ENCODE results near the gene FAM168B. TPM values are rescaled to one million over a fixed set of nuclear protein-coding genes. Genes with fewer than 3 reads are reported as not detected.

FAM168B gene
- total RNA-seq, 1 experiment from 2014 or later = 111 TPM

DNA sequence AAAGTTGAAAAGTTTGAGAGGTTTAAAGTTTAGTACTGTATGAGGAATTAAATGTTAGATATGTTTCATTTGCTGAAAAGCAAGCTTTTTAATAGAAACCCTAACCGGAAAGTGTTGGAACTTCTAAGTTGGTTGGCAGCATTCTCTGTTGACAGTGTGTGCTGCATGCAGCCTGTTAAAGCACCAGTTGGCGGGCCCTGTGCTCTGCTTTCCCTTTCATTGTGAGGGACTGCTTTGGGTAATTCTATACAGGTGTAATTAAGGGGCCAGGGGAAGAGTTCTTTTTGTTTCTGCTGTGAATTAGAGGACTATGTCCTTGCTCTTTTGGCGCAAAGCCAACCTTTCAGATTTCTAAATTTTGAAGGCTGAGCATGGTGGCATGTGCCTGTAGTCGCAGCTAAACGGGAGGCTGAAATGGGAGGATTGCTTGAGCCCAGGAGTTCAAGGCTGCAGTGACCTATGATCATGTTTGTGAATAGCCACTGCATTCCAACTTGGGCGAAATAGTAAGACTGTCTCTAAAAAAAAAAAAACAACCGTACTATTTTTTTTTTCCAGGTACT is 32.0 kb upstream of the FAM168B start:
- no peak for DNase-seq
- no TSS peak for BruUV-seq (replicated peaks)
- no peaks in the 10 kb centered on the region for H3K27me3 Mint-ChIP-seq (ENCODE audit: unreplicated experiment)
- H3K9me3 Mint-ChIP-seq (ENCODE audit: low read depth, unreplicated experiment) = peaks cover 3% of the 10 kb centered on the region
- H3K4me1 Mint-ChIP-seq (ENCODE audit: low read depth, unreplicated experiment) = peaks cover 28% of the 10 kb centered on the region
- CTCF ChIA-PET = no interaction called here
- no peak overlapping the region for H3K27ac Mint-ChIP-seq (ENCODE audit: unreplicated experiment)
- TF ChIP-seq, protein P1, sequence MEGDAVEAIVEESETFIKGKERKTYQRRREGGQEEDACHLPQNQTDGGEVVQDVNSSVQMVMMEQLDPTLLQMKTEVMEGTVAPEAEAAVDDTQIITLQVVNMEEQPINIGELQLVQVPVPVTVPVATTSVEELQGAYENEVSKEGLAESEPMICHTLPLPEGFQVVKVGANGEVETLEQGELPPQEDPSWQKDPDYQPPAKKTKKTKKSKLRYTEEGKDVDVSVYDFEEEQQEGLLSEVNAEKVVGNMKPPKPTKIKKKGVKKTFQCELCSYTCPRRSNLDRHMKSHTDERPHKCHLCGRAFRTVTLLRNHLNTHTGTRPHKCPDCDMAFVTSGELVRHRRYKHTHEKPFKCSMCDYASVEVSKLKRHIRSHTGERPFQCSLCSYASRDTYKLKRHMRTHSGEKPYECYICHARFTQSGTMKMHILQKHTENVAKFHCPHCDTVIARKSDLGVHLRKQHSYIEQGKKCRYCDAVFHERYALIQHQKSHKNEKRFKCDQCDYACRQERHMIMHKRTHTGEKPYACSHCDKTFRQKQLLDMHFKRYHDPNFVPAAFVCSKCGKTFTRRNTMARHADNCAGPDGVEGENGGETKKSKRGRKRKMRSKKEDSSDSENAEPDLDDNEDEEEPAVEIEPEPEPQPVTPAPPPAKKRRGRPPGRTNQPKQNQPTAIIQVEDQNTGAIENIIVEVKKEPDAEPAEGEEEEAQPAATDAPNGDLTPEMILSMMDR (IDR thresholded peaks at IDR 0.05; ENCODE audit: unreplicated experiment) = no peak
- H3K36me3 Mint-ChIP-seq (ENCODE audit: insufficient read depth, unreplicated experiment) = peaks cover 62% of the 10 kb centered on the region
- intact Hi-C loops (cut with micrococcal nuclease; ENCODE audit: unreplicated experiment) = no loop called here
- H3K4me3 Mint-ChIP-seq (ENCODE audit: low read depth, unreplicated experiment) = no peak overlapping the region

DNA sequence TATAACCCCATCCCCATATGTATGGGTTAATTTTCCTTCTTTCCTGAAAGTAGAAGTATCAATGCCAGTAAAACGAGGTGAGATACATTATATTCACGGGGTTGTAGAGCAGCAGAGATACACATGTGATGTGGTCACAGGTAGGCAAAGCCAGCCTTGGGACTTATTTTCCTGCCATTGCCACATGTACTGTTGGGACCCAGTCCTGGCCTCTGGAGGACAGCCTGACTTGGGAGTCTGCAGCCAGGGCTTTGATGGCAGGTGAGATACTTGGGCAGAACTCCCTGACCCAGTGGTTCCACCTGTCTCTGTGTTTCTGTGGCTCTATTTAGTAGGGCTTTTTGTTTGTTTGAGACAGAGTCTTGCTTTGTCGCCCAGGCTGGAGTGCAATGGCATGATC is 29.9 kb upstream of the FAM168B start:
- no peak for DNase-seq
- TF ChIP-seq, protein P1 (IDR thresholded peaks at IDR 0.05; ENCODE audit: unreplicated experiment) = no peak
- Mint-ChIP-seq H3K4me3 (ENCODE audit: low read depth, unreplicated experiment) (no peak overlapping the region), H3K4me1 (ENCODE audit: low read depth, unreplicated experiment) (peaks cover 9% of the 10 kb centered on the region), H3K27me3 (ENCODE audit: unreplicated experiment) (no peaks in the 10 kb centered on the region), H3K36me3 (ENCODE audit: insufficient read depth, unreplicated experiment) (peaks cover 45% of the 10 kb centered on the region), H3K9me3 (ENCODE audit: low read depth, unreplicated experiment) (no peaks in the 10 kb centered on the region), H3K27ac (ENCODE audit: unreplicated experiment) (no peak overlapping the region)
- no TSS peak for BruUV-seq (replicated peaks)
- CTCF ChIA-PET = no interaction called here
- intact Hi-C loops (cut with micrococcal nuclease; ENCODE audit: unreplicated experiment) = no loop called here

- Mint-ChIP-seq H3K27ac (ENCODE audit: unreplicated experiment) (no peak overlapping the region), H3K4me1 (ENCODE audit: low read depth, unreplicated experiment) (peaks cover 7% of the 10 kb centered on the region), H3K36me3 (ENCODE audit: insufficient read depth, unreplicated experiment) (peaks cover 52% of the 10 kb centered on the region), H3K9me3 (ENCODE audit: low read depth, unreplicated experiment) (no peaks in the 10 kb centered on the region), H3K4me3 (ENCODE audit: low read depth, unreplicated experiment) (no peak overlapping the region), H3K27me3 (ENCODE audit: unreplicated experiment) (no peaks in the 10 kb centered on the region)
- CTCF ChIA-PET = no interaction called here
- no TSS peak for BruUV-seq (replicated peaks)
- DNase-seq = no peak
- intact Hi-C loops (cut with micrococcal nuclease; ENCODE audit: unreplicated experiment) = no loop called here
- TF ChIP-seq, protein P1 (IDR thresholded peaks at IDR 0.05; ENCODE audit: unreplicated experiment) = no peak
Observed at GRCh38 chr2:131122496-131122895, 29.2 kb upstream of the FAM168B start.

DNA sequence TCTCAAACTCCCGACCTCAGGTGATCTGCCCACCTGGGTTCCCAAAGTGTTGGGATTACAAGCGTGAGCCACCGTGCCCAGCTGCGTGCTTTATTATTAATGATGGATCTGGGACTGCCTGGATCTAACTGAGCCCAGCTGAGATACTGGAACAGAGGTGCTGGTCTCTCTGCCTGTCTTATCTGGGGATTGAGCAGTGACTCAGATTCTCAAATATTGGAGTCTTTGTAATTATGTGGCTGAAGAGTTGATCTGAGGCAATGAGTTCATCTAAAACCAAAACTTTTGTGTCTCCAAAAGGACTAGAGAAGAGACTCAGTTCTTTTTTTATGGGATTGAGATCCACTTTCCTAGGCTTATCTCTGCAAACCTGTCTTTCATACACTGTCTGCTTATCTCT is 28.2 kb upstream of the FAM168B start:
- no TSS peak for BruUV-seq (replicated peaks)
- CTCF ChIA-PET = no interaction called here

More for the DNA sequence above, 28.2 kb upstream of the FAM168B start:
- TF ChIP-seq, protein P1 (IDR thresholded peaks at IDR 0.05; ENCODE audit: unreplicated experiment) = no peak
- peaks cover 7% of the 10 kb centered on the region for H3K4me1 Mint-ChIP-seq (ENCODE audit: low read depth, unreplicated experiment)
- no peaks in the 10 kb centered on the region for H3K27me3 Mint-ChIP-seq (ENCODE audit: unreplicated experiment)
- no peak for DNase-seq
- H3K9me3 Mint-ChIP-seq (ENCODE audit: low read depth, unreplicated experiment) = no peaks in the 10 kb centered on the region
- intact Hi-C loops (cut with micrococcal nuclease; ENCODE audit: unreplicated experiment) = no loop called here
- H3K36me3 Mint-ChIP-seq (ENCODE audit: insufficient read depth, unreplicated experiment) = peaks cover 52% of the 10 kb centered on the region
- no peak overlapping the region for H3K27ac Mint-ChIP-seq (ENCODE audit: unreplicated experiment)
- no peak overlapping the region for H3K4me3 Mint-ChIP-seq (ENCODE audit: low read depth, unreplicated experiment)
